SJCRH30 (cell line): Measurements from ENCODE around the gene GOLGA8Q. TPM values are rescaled to one million over a fixed set of nuclear protein-coding genes. Genes with fewer than 3 reads are reported as not detected.
"Not testable (repeated sequence)": the region's sequence is repeated elsewhere in the genome, so short reads cannot be mapped to it uniquely, and the experiment has no call there.

Experiments
- DNase-seq, 2 experiments: peaks; one replicate each; pipeline ENCODE4 v3.0.0-alpha.2; 2015 to 2020
- H3K27ac ChIP-seq: fragments of 250-450 bp; sonication (Bioruptor Pico); 2 replicates; pipeline ENCODE4 v1.5.1; 2020; ENCODE audit warnings: mild to moderate bottlenecking, moderate library complexity
- H3K27me3 ChIP-seq: fragments of 250-450 bp; sonication (Bioruptor Pico); 2 replicates; pipeline ENCODE4 v1.5.1; 2020; ENCODE audit warnings: mild to moderate bottlenecking, moderate library complexity
- H3K36me3 ChIP-seq: fragments of 250-450 bp; sonication (Bioruptor Pico); 2 replicates; pipeline ENCODE4 v1.5.1; 2020; ENCODE audit warnings: mild to moderate bottlenecking, moderate library complexity
- H3K4me1 ChIP-seq: fragments of 250-450 bp; sonication (Bioruptor Pico); 2 replicates; pipeline ENCODE4 v1.5.1; 2020; ENCODE audit warnings: mild to moderate bottlenecking, moderate library complexity
- H3K4me3 ChIP-seq: fragments of 250-450 bp; sonication (Bioruptor Pico); 2 replicates; pipeline ENCODE4 v1.5.1; 2020; ENCODE audit warnings: mild to moderate bottlenecking, moderate library complexity
- H3K9me3 ChIP-seq: fragments of 250-450 bp; sonication (Bioruptor Pico); replicated peaks from 2 replicates; pipeline ENCODE4 v1.5.1; 2020; ENCODE audit warnings: mild to moderate bottlenecking, moderate library complexity
- total RNA-seq: library from RNA; depleted of rRNA; stranded (reverse); fragments of >200 nt; shearing (Covaris generic); gene quantifications from 2 replicates; pipeline ENCODE4 v1.2.3, GENCODE V29; 2014; rRNA removed

GOLGA8Q gene
- total RNA-seq: 0.18 TPM in 1 of 2 replicates, not detected in the other

- H3K27ac ChIP-seq, DNase-seq, H3K4me3 ChIP-seq, H3K4me1 ChIP-seq, H3K9me3 ChIP-seq, H3K27me3 ChIP-seq, H3K36me3 ChIP-seq: not testable (repeated sequence)
Measured at GRCh38 chr15:30551750-30552149, at the start of gene GOLGA8Q. GOLGA8Q (plus strand) TSS chr15:30552050; CDS start chr15:30552078, 28 bp downstream.

- H3K36me3 ChIP-seq, H3K9me3 ChIP-seq, H3K4me1 ChIP-seq, H3K27me3 ChIP-seq, H3K4me3 ChIP-seq, DNase-seq, H3K27ac ChIP-seq: not testable (repeated sequence)
Measured at GRCh38 chr15:30502904-30503781, 48.7 kb upstream of the GOLGA8Q start.

- DNase-seq, H3K9me3 ChIP-seq, H3K4me1 ChIP-seq, H3K27ac ChIP-seq, H3K36me3 ChIP-seq, H3K27me3 ChIP-seq, H3K4me3 ChIP-seq: not testable (repeated sequence)
Measured at GRCh38 chr15:30504162-30504843, 47.5 kb upstream of the GOLGA8Q start.

- not testable (repeated sequence) for H3K27ac ChIP-seq, H3K36me3 ChIP-seq, H3K4me1 ChIP-seq, DNase-seq, H3K27me3 ChIP-seq, H3K9me3 ChIP-seq, H3K4me3 ChIP-seq
Measured at GRCh38 chr15:30514545-30514944, 37.3 kb upstream of the GOLGA8Q start.

GRCh38 chr15:30523453-30524243 lies 28.2 kb upstream of the GOLGA8Q start:
- DNase-seq: peak in 1 of 2 experiments; percentile 0
- H3K27me3 ChIP-seq, H3K27ac ChIP-seq, H3K4me3 ChIP-seq, H3K4me1 ChIP-seq, H3K9me3 ChIP-seq, H3K36me3 ChIP-seq: not testable (repeated sequence)

- H3K27me3 ChIP-seq, H3K27ac ChIP-seq, H3K4me3 ChIP-seq, H3K36me3 ChIP-seq, DNase-seq, H3K9me3 ChIP-seq, H3K4me1 ChIP-seq: not testable (repeated sequence)
Measured at GRCh38 chr15:30525912-30526311, 25.9 kb upstream of the GOLGA8Q start.

- DNase-seq, H3K4me3 ChIP-seq, H3K4me1 ChIP-seq, H3K27ac ChIP-seq, H3K36me3 ChIP-seq, H3K9me3 ChIP-seq, H3K27me3 ChIP-seq: not testable (repeated sequence)
Measured at GRCh38 chr15:30529049-30529448, 22.8 kb upstream of the GOLGA8Q start.

GRCh38 chr15:30566949-30567348 lies 15.1 kb downstream of the GOLGA8Q start:
- H3K27ac ChIP-seq, H3K4me3 ChIP-seq, H3K27me3 ChIP-seq, H3K36me3 ChIP-seq, H3K9me3 ChIP-seq, H3K4me1 ChIP-seq: not testable (repeated sequence)
- DNase-seq: peak; percentile 17 to 27

GRCh38 chr15:30573012-30573491 lies 21.2 kb downstream of the GOLGA8Q start:
- not testable (repeated sequence) for H3K27me3 ChIP-seq, H3K9me3 ChIP-seq, H3K4me1 ChIP-seq, DNase-seq, H3K36me3 ChIP-seq, H3K27ac ChIP-seq
- H3K4me3 ChIP-seq: peak overlapping the region; percentile 45

GRCh38 chr15:30579394-30579970 lies 27.6 kb downstream of the GOLGA8Q start:
- not testable (repeated sequence) for H3K4me3 ChIP-seq, DNase-seq, H3K9me3 ChIP-seq, H3K4me1 ChIP-seq, H3K36me3 ChIP-seq, H3K27ac ChIP-seq, H3K27me3 ChIP-seq

- H3K9me3 ChIP-seq, DNase-seq, H3K4me1 ChIP-seq, H3K36me3 ChIP-seq, H3K4me3 ChIP-seq, H3K27me3 ChIP-seq, H3K27ac ChIP-seq: not testable (repeated sequence)
Measured at GRCh38 chr15:30580716-30581115, 28.9 kb downstream of the GOLGA8Q start.

- H3K27me3 ChIP-seq, H3K4me3 ChIP-seq, DNase-seq, H3K9me3 ChIP-seq, H3K4me1 ChIP-seq, H3K36me3 ChIP-seq, H3K27ac ChIP-seq: not testable (repeated sequence)
Measured at GRCh38 chr15:30598953-30599352, 47.1 kb downstream of the GOLGA8Q start.

GRCh38 chr15:30603796-30604195 lies 51.9 kb downstream of the GOLGA8Q start, which contains the start of gene GOLGA8H:
GOLGA8H (plus strand) TSS chr15:30604028; CDS start chr15:30604126, 98 bp downstream.
- H3K4me3 ChIP-seq, H3K27me3 ChIP-seq, H3K4me1 ChIP-seq, H3K36me3 ChIP-seq, H3K9me3 ChIP-seq, H3K27ac ChIP-seq: not testable (repeated sequence)
- DNase-seq: peak in 1 of 2 experiments; percentile 6
